ENCODE measurements around the gene ZKSCAN1.
"Not testable (repeated sequence)": the region's sequence is repeated elsewhere in the genome, so short reads cannot be mapped to it uniquely, and the experiment has no call there.

The ZKSCAN1 gene

GRCh38 chr7:100015232-100016214, at the start of gene ZKSCAN1:
Gene ZKSCAN1 (plus strand): TSS chr7:100015596. CDS start chr7:100023507, 7,911 bp downstream.
- DNase-seq (ENCODE audit: low spot score): peak; percentile 83

GRCh38 chr7:99969298-99969697, 46.1 kb upstream of the ZKSCAN1 start:
- DNase-seq (ENCODE audit: low spot score): no peak

GRCh38 chr7:99969813-99970212, 45.6 kb upstream of the ZKSCAN1 start:
- not testable (repeated sequence) for DNase-seq (ENCODE audit: low spot score)

GRCh38 chr7:99971242-99971641, 44.2 kb upstream of the ZKSCAN1 start:
- no peak for DNase-seq (ENCODE audit: low spot score)

- DNase-seq (ENCODE audit: low spot score): not testable (repeated sequence)
These were observed 41.6 kb upstream of the ZKSCAN1 start for GRCh38 chr7:99973817-99974216.

GRCh38 chr7:99974681-99975080, 40.7 kb upstream of the ZKSCAN1 start:
- DNase-seq (ENCODE audit: low spot score): no peak

GRCh38 chr7:99975782-99976521, 39.4 kb upstream of the ZKSCAN1 start, which contains the start of gene AZGP1:
Gene AZGP1 (minus strand): TSS chr7:99976031. CDS start chr7:99976020, 11 bp downstream.
- no peak for DNase-seq (ENCODE audit: low spot score)

- DNase-seq (ENCODE audit: low spot score): no peak
These were observed 38.8 kb upstream of the ZKSCAN1 start for GRCh38 chr7:99976626-99977025.

- not testable (repeated sequence) for DNase-seq (ENCODE audit: low spot score)
These were observed 35.6 kb upstream of the ZKSCAN1 start for GRCh38 chr7:99979814-99980225.

- DNase-seq (ENCODE audit: low spot score): not testable (repeated sequence)
These were observed 34.9 kb upstream of the ZKSCAN1 start for GRCh38 chr7:99980448-99980872.

GRCh38 chr7:99981066-99981465, 34.3 kb upstream of the ZKSCAN1 start:
- not testable (repeated sequence) for DNase-seq (ENCODE audit: low spot score)

- no peak for DNase-seq (ENCODE audit: low spot score)
These were observed 30.8 kb upstream of the ZKSCAN1 start for GRCh38 chr7:99984593-99984992.

- DNase-seq (ENCODE audit: low spot score): not testable (repeated sequence)
These were observed 28.1 kb upstream of the ZKSCAN1 start for GRCh38 chr7:99987306-99987705.

- DNase-seq (ENCODE audit: low spot score): no peak
These were observed 27.6 kb upstream of the ZKSCAN1 start for GRCh38 chr7:99987846-99988245.

- no peak for DNase-seq (ENCODE audit: low spot score)
These were observed 24.9 kb upstream of the ZKSCAN1 start for GRCh38 chr7:99990460-99990852.

- not testable (repeated sequence) for DNase-seq (ENCODE audit: low spot score)
These were observed 23.9 kb upstream of the ZKSCAN1 start for GRCh38 chr7:99991543-99991942.

- DNase-seq (ENCODE audit: low spot score): no peak
These were observed 22.9 kb upstream of the ZKSCAN1 start for GRCh38 chr7:99992330-99993038.

GRCh38 chr7:99994819-99995218, 20.6 kb upstream of the ZKSCAN1 start:
- DNase-seq (ENCODE audit: low spot score): no peak

GRCh38 chr7:99996755-99997544, 18.4 kb upstream of the ZKSCAN1 start:
- DNase-seq (ENCODE audit: low spot score): no peak

GRCh38 chr7:99997545-99998137, 17.8 kb upstream of the ZKSCAN1 start:
- no peak for DNase-seq (ENCODE audit: low spot score)

- DNase-seq (ENCODE audit: low spot score): no peak
These were observed 15.2 kb upstream of the ZKSCAN1 start for GRCh38 chr7:100000239-100000638.

Data from HuH-7 (cell line).